Loucy (cell line): ENCODE data around the gene VIL1.

ENCODE experiments used
- EZH2phosphoT487 ChIP-seq: fragments of 200-600 bp; IDR thresholded peaks from 2 replicates; pipeline ENCODE4 v1.6.1; 2018; ENCODE audit warnings: antibody characterized with exemption, mild to moderate bottlenecking, moderate library complexity, borderline replicate concordance
- TF ChIP-seq, protein P1 (sequence below): fragments of 200-600 bp; sonication (generic); conservative IDR thresholded peaks from 2 replicates; pipeline ENCODE4 v1.5.1; 2014; ENCODE audit warnings: mild to moderate bottlenecking, antibody characterized with exemption, low read length

DNA sequence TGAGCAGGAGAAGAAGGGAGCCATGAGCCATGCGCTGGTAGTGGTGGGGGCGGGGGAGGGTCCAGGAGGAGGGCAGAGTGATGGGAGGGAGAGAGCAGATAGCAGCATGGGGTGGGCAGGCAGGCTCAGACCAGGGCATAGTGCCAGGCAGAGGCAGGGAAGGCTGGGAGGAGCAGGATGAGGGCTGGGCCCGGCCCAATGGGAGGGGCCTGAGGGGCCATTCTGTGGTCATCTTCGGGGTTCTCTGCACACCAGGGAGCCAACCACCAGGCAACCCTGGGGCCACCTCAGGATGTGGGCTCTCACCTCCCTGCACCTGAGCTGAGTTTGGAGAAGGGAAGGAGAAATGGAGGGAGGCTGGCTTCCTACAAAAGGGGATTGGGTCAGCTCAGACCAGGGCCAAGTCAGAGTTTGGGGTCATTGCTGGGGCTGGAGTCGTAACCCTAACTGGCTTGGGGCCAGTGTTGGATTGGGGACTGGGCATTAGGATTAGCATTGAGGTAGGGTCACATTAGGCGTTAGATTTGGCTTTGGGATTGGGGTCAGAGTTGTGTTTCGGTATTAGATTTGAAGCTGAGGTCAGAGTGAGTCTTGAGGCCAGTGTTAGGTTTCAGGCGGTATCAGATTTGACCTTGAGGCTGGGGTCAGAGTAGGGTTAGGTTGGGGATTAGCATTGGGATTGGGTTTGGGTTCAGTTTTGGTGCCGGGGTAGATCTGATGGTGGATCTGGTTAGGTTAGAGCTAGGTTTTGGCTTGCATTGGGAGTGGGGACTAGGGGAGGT is 11.2 kb downstream of the VIL1 start:
- TF ChIP-seq, protein P1, sequence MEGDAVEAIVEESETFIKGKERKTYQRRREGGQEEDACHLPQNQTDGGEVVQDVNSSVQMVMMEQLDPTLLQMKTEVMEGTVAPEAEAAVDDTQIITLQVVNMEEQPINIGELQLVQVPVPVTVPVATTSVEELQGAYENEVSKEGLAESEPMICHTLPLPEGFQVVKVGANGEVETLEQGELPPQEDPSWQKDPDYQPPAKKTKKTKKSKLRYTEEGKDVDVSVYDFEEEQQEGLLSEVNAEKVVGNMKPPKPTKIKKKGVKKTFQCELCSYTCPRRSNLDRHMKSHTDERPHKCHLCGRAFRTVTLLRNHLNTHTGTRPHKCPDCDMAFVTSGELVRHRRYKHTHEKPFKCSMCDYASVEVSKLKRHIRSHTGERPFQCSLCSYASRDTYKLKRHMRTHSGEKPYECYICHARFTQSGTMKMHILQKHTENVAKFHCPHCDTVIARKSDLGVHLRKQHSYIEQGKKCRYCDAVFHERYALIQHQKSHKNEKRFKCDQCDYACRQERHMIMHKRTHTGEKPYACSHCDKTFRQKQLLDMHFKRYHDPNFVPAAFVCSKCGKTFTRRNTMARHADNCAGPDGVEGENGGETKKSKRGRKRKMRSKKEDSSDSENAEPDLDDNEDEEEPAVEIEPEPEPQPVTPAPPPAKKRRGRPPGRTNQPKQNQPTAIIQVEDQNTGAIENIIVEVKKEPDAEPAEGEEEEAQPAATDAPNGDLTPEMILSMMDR = no peak
- no peak for TF ChIP-seq EZH2phosphoT487
